Stimulated activated CD8-positive, alpha-beta memory T cell treated with anti-CD3 and anti-CD28 coated beads, Interleukin-4, amount 100 ng/mL, for 4 hours (primary cell): Measurements from ENCODE around the gene PF4V1.

Experiments
- DNase-seq, 2 donors: peaks; one replicate each; pipeline ENCODE4 v3.0.0-alpha.2; 2020; ENCODE audit warnings: low read depth in 2 of 2, low spot score in 1 of 2

PF4V1 gene

DNA sequence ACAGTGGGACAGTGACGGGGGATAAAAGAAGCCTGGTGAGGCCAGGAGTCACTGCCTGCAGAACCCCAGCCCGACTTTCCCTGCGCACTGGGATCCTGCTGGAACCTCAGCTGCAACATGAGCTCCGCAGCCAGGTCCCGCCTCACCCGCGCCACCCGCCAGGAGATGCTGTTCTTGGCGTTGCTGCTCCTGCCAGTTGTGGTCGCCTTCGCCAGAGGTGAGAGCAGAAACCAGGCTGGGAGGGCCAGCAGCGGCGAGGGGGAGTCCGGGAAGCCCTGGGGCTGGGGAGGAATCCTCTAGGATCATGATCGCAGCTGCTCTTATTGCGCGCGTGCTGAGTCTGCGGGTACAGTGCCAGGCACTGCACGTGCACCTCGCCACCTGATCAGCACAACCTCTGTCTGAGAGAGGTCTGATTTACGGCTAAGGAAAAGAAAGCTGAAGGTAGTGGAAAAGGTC lies at the start of gene PF4V1:
Gene PF4V1, plus strand, starts transcription at position 51 of the 459 bp plus-strand sequence. Its CDS starts 67 bp downstream, at position 118.
- DNase-seq = no peak

GRCh38 chr4:73810191-73810590 lies 42.9 kb upstream of the PF4V1 start:
- no peak for DNase-seq

- DNase-seq = no peak
Measured at GRCh38 chr4:73811841-73812240, 41.3 kb upstream of the PF4V1 start.

DNA sequence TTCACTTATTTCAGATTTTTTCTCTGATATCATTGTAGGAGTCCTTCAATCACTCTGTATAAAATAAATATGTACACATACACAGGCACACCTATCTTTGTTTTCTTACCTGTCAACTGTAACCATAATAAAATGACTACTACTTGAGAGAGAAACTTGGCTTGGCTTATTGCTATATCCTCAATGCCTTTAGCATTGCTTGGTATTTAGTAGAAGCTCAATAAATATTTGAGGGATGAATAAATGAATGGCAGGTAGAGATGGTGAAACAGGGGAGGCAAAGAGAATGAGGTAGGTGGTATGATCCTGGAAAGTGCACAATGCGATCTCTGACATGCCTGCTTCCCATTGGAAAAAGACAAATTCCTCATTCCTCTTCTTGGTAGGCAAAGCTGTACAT lies 38.4 kb upstream of the PF4V1 start:
- no peak for DNase-seq

DNA sequence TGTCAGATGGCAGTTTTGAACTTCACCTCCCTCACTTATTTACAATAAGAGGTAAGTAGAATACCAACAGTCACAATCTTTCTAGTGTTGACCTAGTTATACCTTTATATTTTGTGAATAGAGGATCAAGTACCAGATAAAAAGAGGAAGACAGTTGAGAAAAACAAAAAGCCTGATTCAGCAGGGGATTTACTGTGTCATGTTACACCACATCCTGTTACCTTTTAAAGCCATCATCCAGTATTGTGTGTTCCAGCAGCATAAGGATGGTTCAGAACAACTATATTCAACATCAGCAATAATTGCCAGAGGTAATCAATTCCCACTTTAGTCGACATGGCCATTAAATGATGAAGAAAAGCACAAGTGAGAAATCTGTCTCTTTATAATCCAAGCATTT lies 38.0 kb upstream of the PF4V1 start:
- no peak for DNase-seq

DNA sequence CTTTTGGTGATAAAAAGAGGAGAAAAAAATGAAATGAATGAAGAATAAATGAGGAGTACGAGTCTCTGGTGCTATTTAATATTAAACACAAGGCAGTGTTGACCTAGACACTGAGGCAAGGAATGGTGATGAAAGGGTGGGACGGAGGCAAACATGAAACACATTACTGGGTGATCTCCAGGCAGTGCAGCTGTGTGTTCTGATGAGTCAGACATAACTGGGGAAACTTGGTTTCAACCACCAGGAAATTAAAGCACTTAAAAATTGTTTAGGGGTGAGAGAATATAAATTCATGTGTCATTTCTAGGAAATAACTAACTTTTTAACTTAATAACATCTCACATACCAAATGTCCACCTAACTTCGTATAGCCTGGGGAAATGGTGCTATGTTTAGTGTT lies 36.3 kb upstream of the PF4V1 start:
- DNase-seq = no peak

DNA sequence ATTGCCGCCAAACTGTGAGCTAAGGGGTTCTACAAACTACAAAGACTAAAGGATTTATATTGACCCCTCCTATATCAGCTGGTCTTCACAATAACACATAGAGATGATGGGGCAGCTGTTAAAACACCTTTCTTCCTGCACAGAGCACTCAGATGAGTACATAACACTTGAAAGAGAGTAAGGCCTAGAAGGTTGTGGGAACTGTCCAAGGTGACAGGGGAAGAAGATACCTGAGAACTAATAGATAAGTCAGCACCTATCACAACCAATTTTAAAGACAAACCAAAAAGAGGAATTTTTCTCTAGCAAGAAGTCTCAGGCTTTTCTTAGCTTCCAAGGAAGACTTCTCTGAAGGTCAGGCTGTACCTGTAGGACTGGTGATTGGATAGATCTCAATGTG lies 35.8 kb upstream of the PF4V1 start:
- DNase-seq = no peak

GRCh38 chr4:73821325-73821724 lies 31.8 kb upstream of the PF4V1 start:
- no peak for DNase-seq

DNA sequence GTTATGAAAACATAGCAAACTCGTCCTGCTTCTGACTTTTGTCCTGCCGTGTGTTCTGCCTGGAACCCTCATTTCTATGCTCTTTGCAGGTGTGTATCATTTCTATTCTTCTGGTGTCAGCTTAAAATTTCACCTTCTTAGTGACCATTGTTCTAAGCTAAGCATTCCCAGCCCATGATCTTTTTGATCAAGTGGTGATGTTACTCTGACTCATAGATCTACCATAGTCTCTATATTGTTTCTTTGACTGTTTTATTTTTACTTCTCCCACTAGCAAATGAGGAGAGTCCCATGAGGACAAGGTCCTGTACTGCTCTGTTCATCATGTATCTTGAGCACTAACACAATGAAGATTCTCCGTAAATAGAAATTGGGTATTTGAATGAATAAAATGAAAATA lies 30.7 kb upstream of the PF4V1 start:
- DNase-seq = no peak

DNA sequence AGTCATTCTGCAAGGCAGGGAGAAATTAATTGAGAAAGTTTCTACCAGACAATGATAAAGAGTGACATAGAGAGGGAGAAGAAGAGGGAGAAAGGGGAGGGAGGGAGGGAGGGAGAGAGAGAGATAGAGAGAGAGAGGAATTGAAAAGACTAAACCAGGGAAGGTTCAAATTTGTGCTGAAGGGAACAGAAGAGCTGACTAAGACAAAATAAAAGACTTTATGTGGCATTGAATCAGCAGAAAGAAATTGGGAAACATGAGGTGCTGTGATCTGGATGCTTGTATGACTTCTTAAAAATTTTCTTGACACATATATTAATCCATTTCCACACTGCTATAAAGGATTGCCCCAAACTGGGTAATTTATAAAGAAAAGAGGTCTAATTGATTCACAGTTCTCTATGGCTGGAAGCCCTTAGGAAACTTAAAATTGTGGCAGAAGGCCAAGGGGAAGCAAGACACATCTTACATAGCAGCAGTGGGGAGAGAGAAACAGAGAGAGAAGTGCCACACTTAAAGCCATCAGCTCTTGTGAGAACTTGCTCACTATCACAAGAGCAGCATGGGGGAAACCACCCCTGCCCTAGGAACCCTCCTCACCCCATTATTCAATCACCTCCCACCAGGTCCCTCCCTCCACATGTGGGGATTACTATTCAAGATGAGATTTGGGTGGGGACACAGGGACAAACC lies 30.1 kb upstream of the PF4V1 start:
- DNase-seq = no peak

DNA sequence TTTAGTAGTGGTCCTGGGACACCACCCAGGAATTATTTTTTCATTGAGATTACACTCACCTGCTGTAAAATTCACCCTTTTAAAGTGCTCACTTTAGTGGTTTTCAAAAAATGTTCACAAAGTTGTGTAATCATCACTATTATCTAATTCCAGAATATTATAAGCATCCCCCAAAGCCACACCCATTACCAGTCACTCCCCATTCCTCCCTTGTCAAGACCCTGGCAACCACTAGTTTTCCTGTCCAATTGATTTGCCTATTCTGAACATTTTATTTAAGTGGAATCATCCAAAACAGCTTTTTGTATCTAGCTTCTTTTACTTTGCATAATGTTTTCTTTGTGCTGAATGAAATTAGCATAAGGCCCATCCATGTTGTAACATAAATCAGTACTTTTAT lies 29.3 kb upstream of the PF4V1 start:
- no peak for DNase-seq

GRCh38 chr4:73828956-73829355 lies 24.1 kb upstream of the PF4V1 start:
- no peak for DNase-seq

DNA sequence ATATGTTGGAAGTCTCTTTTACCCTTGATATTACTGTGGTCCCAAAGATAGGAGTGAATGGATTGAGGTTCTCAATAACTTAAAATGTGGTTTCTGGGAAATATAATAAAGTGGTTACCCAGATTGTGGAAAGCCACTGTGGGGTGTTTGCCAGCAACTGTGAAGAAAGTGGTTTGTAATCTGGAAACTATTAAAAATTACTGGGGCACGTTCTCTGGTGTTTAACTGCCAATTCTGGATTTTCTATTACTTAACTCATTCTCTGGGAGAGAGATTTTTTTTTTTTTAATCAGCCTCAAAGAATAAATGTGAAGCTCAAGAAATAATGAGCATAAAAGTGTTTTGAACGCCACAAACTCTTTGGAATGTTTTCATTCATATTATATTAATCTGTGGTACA lies 21.5 kb upstream of the PF4V1 start:
- no peak for DNase-seq

DNA sequence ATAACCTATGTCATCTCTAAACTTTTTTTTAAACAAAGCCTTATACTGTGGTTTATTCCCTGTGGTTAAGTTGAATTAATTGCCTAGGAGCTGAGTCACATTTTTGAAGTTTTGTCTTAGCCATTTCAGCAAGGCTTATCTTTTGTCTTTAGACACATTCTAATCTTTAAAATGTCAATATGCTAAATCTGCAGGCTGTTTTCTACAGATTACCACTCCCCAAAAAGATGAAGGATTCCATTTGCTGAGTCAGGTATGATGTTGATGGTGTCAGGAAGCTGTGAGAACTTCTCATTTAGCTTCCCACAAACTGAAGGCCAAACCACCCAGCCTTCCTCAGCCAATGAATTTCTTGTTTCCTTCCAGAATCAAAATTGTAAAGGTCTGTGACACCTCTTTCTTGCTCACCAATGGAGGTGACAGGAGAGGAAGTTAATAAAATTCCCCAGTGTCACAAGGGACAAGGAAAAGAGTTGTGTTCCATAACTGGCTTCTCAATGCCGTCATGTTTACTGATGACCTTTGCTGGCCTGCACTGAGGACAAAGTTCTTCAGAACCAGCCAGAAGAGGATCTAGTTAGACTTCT lies 20.4 kb upstream of the PF4V1 start:
- no peak for DNase-seq

GRCh38 chr4:73836373-73837279 lies 16.5 kb upstream of the PF4V1 start, which contains the start of gene CXCL6:
Gene CXCL6 (plus strand): TSS chr4:73836678. CDS start chr4:73836751, 73 bp downstream.
- DNase-seq = no peak

- no peak for DNase-seq
Measured at GRCh38 chr4:73839071-73839470, 14.0 kb upstream of the PF4V1 start.

DNA sequence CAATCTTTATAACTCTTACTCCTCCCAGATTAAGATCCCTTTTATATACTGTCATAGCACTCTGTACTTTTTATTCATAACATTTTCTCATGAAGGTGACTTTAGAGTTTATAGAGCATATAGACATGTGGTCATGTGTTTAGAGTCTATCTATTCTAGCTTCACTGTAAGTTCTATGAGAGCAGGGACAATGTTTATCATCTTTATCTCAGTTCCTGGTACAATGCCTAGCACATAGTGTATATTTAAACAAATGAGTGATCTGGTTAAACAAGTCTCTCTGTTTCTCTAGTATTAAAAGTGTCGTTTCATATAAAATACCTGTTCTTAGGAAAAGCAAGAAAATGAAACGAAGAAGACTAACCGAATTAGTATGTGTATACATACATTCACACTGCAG lies 13.4 kb upstream of the PF4V1 start:
- DNase-seq = no peak

GRCh38 chr4:73841243-73841925 lies 11.7 kb upstream of the PF4V1 start:
- DNase-seq = no peak

DNA sequence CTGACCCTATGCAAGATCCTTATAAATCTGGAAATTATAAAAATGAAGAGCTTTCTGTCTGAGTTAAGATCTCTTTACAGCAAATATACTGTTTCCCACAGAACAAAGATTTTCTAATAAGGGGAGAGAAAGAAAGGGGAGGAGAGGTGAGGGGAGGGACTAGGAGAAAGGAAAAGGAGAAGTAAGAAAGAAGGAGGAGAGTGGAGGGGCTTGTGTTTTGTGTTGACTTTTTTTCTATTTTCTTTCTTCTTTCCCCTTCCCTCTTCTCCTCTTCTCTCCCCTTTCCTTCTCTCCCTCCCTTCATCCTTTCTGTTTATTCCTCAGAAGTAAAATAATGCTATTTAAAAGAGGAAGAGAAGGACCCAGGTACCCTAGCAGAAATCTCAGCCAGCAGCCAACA lies 10.4 kb upstream of the PF4V1 start:
- no peak for DNase-seq

DNA sequence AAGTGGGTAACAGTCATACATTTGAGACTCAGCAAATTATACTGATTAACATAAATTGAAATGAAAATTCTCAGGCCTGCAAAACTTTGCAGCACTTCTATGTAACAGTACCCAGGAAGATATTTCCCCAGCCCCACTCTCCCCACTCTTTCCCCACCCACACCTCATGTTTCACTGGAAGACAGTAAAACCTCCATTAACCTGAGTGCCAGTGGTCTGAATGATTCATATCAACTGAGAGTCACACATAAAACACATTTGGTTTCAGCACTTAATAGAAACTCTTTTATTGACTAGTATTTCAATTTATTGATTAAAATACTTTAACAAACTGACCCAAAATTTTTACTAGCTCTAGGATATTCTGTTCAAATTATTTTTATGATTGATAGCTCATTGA lies 9.7 kb upstream of the PF4V1 start:
- DNase-seq = no peak

- DNase-seq = no peak
Measured at GRCh38 chr4:73844345-73844744, 8.8 kb upstream of the PF4V1 start.
